GM21526 (cell line): ENCODE measurements around the gene LUM.

ENCODE experiments used
- ATAC-seq: cut with Tn5 transposase; IDR thresholded peaks from one replicate; pipeline ENCODE4 v1.9.1; 2021; ENCODE audit warnings: moderate library complexity; ENCODE audit not compliant: unreplicated experiment, low FRiP score

The LUM gene, protein sequence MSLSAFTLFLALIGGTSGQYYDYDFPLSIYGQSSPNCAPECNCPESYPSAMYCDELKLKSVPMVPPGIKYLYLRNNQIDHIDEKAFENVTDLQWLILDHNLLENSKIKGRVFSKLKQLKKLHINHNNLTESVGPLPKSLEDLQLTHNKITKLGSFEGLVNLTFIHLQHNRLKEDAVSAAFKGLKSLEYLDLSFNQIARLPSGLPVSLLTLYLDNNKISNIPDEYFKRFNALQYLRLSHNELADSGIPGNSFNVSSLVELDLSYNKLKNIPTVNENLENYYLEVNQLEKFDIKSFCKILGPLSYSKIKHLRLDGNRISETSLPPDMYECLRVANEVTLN

DNA sequence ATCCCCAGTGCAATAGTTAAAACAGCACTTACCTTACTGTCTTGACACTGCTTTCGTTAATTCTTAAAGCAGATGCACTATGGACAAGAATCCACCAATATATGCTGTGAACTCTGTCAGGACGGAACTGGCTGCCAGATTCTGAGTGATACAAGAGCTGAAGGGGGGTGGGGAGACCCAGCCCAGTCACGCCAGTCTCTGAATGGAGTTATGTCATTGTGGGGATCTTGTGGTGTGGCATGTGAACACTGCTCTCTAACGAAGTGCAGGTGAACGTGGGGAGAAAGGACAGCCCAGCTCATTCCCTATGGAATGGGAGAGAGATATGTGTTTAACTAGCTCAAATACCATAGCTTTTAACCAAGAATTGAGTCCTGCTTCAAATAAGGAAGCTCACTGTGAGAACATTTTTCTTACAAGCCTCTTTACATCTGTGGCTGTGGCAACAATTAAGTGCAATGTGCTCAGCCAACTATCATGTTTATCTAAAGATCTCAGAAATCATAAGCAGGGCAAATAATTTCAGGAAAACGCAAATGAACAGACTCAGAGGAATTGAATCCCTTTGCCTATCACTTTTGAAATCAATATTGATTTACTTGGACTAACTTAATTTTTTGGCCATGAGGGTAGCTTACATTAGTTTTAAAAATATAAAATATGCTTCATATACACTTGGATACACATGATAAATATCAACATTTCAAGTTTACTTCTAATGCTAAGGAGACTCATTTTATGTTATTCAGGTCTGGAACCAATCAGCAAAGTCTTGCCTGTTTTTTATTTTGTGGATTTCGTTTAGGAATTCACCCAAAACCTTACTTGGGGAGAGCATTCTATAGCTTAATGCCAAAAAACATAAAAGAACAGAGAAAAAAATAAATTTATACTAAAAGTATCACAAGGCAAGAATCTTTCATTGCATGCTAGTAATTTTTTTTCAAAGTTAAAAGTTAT, at the start of gene LUM:
TSS of gene LUM (minus strand) at position 129 of the 960 bp plus-strand sequence. CDS start 2,515 bp downstream, outside the sequence.
- ATAC-seq, result no peak

DNA sequence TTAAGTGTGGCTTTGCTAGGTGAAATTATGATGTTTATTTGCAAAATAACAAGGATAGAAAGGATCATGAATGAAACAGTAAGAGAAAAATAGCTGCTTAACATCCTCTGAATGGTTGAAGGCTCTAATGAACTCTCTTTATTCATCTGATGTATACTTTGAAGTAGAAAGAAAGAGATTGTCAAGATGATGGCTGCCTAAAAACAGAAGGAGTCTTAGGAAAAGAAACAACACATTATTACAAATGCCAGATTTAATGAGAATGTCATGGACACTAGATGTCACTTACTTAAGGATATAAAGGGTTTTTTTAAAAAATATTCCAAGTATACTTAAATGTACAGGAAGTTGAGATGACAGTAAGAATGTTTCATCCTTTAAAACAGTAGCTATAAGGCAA, 49.7 kb upstream of the LUM start:
- ATAC-seq, result no peak

DNA sequence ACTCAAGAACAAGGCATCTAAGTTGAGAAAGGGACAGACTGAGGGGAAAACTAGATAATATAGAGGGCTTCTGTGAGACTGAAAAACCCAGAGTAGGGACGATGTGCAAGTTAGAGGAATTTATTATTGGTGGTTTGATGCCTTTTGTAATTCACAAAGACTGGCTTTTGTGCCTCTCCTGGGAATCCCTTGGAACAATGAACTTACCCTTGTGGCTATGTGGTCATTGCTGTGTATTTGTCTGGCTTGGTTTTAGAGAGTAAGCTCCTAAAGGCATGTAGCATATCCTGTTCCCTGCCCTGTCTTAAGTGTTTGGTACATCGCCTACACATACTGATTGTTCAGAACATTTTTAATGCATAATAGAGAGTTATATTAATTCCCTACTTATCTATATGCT, 44.7 kb upstream of the LUM start:
- ATAC-seq, result no peak

DNA sequence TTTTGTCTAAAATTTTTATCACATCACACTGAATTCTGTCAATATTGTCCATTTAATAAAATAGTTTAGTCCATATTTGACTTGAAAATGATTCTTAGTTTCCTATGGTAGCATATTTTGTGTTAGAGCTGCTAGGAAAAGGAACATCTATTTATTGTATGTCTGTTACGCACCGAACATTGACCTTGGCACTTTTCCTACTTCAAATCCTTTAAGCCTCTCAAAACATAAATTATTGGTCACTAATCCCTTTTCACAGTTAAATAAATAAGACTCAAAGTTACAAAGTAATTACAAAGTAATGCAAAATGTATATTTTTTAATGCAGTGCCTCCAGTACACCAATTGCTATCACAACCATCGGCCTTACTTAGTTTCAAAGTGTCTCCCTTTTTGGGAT, 42.8 kb upstream of the LUM start:
- no peak for ATAC-seq

DNA sequence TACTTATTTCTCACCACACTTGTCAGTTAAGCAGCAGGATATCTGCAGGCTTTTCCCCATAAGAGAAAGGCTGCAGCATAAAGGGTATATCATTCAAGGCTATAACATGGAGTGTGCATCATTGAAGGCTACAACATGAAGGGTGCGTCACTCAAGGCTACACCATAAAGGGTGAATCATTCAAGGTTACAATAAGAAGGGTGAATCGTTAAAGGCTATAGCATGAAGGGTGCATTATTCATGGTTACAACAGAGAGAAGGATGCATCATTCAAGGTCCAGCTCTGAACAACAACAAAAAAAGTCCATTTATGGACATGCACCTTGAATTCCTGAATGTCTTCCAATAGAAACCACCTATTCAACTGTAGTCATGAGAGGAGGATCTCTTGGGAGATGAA, 32.8 kb upstream of the LUM start:
- ATAC-seq, result no peak

DNA sequence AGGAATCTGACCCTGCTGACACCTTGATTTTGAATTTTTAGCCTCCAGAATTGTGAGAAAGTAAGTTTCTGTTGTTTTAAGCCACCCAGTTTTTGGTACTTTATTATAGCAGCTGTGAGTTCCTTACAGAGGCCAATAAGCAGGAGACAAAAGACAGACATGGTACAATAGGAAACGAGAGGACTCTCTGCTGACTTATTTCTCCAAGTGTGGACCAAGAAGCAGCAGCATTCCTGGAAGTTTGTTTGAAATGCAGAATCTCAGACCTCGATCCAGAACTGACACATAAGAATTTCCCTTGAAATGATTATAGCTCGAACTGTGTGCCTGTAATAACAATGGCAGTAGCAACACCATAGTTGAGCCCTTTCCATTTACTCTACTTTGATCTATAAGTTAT, 31.9 kb upstream of the LUM start:
- ATAC-seq, result no peak

DNA sequence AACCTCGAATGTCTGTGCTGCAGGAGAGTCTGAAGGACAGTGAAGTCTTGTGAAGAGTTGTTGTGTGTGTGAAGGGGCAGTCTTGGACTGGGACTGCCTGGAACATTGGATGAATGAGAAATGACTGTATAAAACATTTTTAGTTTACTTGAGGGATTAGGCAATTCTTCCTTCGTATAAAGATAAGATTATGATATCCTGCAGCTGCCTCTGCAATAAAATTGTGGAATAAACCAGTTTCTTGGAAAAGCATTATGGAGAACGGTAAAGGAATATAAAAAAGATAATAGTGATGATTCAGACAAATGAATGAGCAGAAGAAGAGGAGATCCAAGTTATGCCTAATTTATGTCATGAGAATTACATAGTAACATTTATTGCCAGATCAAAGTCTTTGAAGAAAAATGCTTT, 30.9 kb upstream of the LUM start:
- ATAC-seq, result no peak

DNA sequence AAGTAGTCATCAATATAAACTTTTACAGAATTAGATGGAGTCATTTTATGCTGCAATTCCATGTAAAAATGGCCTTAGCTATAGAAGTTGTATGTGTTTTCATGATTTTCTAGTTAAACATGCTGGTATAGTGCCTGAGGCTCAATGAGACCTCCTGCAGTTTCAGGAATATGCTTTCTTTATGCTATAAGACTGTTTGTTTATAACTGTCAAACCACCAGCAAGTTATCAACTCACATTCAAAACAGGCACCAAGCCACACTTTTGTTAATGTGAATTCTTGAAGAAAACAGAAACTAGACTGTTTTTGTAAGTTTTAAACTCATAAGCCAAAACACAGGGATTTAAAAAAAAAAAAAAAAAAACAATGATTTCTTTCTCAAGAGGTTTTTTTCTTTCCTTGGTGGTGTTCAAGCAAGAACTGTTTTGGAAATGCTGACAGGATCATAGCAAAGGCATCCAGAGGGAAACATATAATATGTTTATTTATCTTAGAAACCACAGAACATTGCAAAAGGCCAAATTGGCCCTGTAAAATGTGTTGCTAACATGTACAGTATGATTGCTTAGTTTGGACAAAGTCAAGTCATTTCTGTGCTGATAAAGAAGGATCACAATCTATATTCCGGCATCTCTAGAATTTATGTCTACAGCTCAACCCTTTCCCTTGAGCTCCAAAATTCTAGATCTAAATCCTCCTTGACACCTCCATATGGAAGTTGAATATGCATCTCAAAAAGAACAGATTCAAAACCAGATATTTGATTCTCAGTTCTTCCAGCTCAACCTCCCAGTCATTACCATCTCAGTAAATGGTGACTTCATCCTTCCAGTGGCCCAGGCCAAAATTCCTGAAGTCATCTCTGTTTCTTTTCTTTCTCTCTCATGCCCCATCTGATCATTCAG, 29.0 kb upstream of the LUM start:
- ATAC-seq, result no peak

DNA sequence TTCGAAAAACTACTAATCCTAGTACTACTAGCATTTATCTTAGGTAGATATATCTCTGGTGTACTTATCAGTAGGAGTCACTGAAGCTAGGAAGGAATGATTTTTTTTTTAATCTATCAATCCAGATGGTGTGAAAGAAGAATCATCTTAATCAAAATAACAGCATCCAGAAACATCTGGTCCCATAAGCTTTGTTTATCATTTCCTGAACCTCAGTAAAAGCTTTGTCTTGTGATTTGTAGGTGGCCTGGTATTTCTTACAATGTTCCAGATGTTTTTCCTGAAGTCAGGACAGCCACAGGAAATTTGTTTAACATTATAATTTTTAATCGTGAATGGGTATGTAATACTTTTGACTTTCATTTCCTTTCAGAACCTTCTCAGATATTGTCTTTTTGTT, 28.0 kb upstream of the LUM start:
- no peak for ATAC-seq

DNA sequence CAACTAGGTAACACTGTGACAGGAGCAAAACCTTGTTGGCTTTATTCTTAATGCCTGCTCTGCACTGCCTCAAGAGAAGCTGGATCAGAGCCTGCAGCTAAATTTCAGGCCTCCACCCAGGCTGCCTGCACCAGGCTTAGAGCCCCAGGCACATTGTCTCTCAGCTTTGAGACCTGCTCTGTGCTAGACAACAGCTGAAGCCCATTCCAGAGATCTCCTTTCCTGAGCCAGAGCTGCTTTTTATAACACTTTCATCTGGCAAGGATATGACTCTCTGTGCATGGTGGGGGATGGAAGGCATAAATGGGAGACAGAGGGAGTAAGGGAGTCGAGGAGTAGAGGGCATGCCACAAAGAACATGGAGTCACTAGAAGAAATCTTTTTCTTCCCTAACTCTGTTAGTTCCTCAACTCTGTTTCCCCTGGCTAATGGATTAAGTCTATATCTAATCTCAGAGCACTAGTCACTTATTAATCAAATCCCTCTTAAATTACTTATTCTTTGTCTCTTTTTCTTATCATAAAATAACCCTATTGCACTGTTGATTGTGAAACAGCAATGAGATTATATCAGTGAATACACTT, 27.1 kb upstream of the LUM start:
- ATAC-seq, result no peak

DNA sequence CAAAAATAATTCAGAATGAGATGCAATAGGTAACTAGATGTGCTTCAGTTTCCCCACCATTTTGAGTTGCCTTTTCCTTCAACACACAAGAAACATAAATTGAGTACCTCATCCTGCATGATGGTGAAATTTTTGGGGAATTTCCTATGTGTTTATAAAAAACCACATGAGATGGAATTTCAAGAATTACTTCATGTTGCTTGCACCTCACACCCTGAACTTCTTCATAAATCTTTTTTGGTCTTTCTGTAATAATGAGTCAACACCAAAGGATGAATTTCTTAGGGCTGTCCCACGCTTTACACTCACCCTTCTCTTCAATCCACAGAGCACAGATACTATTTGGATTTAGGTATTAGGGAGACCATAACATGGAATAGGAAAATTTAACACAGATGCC, 22.6 kb upstream of the LUM start:
- no peak for ATAC-seq

DNA sequence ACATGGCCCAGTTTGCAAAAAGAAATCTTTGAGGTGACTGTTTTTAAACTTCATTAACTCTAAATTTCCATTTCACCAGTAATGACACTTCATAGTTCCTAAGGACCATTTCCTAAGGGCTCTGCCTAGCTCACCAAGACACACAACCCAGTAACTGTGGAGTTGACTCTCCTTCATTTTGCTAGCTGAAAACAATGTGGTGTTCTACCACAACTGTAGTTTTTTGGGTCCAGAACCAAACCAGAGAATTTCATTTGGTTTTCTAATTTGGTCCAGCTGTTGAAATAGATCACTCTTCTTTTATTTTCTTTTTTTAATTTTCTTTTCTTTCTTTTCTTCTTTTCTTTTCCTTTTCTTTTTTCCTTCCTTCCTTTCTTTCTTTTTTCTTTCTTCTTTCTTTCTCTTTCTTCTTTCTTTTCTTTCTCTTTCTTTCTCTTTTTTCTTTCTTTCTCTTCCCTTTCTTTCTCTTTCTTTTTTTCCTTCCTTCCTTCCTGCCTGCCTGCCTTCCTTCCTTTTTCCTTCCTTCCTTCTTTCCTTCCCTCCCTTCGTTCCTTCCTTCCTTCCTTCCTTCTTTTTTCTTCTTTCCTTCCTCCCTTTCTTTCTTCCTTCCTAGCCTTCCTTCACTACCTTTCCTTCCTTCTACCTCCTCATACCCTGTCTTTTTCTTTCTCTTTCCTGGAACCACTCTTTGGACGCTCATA, 18.5 kb upstream of the LUM start:
- no peak for ATAC-seq

DNA sequence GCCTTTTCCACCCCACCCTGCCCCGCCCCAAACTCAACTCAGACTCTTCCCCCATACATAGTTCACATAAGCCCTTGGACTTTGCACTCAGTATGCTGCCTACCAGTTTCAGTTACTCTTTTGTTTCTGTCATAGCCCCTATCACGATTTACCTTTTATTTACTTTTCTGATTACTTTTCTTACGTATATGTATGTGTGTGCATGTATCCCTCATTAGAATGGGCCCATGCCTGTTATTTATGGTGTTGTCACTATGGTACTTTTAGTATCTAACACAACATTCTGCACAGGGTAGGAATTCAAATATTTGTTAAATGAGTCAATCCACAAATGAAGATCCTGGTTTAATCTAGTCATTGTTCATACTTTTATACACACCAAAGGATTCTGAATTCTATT, 16.5 kb upstream of the LUM start:
- ATAC-seq, result no peak

DNA sequence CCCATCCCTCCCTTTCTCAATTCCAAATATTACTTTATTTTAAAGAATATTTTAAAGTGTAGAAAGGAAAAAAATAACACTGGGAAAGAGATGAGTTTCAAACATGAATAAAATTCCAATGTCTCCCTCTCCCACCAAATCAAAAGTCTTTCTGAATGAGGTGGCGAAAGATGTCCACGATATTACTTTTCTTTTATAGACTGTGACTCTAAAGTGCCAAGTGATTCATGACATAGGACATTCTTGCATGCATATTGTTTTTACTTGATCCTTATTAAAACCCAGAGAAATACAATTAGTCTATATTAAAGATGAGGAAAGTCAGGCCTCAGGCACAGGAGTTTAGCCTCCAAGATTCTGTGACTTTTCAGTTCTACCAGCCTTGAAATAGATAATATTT, 16.0 kb upstream of the LUM start:
- ATAC-seq, result no peak

DNA sequence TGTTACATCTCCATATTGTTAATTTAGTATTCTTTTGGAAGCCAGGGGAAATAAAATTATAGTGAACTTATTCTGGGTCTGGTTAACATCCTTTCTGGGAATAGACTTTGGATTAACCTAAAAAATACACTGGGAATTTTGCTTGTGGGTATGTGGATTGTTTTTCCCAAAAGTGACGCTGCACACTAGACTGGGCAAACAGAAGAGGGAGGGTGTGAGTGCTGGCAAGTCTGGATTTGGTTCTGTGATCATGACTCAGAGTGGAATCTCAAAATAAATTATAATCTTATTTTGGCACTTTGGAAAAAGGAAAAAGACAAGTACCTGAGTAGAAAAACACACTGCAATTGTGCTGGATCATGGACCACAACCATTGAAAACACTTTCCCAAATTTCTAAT, 15.2 kb upstream of the LUM start:
- no peak for ATAC-seq

DNA sequence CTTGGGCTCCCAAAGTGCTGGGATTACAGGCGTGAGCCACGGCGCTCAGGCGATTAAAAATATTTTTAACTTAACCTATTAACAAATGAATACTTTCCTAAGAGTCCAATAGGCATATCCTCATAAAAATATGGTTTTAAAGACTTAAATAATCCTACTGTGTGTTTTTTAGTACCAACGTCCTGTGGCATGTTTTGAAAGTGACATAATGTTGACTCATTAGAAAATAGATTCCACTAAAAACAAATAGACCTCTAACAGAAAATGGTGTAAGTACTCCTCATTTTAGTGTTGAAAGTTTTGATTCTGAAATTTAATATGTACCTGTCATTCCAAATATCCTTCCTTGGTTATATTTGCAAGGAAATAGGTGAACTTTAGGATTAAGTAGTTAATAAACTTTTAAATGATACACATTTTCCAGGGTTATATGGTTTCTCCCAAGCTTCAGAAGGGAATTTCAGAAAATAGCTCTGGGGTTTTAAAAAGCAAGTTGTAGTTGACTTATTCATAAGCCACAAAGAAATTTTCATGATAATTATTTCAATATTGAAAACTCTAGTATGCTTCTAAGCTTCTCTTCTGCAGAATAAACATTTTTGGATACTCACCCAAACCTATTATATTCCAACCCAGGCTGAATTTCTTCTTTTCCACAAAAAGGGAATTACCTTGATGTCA, 12.1 kb upstream of the LUM start:
- ATAC-seq, result no peak

DNA sequence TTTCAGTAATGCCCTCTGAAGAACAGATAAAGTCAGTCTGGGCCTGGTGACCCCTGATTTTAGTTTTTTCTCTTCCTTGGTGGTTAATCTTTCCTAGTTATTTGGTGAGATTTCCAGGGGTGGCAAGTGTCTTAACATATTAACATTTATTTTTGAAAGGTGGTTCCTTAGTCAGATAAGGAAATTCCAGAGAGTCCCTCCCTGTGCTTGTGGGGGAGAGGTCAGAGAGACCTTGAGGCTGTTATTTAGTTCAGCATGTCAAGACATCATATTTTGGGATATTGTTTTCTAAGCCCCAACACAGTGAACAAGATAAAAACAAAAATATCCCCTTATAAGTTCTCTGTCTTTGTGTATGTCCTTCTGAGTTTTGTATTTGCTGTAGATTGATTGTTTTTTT, 9.5 kb upstream of the LUM start:
- ATAC-seq, result no peak

DNA sequence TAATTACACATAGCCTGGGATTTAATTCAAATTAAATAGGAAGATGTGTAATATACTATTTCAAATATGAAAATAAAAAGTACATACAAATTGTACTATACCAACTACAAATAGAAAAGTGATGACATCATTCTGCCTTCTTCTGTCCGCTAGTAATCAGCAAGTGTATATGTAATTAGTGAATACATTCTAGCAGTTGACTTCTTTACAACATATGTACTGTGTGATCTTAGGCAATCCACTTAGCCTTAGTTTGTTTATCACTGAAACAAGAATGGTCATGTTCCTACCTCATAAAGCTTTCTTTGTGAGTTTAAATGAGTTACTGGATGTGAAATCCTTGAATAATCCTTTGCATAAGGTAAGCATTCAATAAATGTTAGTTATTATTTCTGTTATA, 7.8 kb upstream of the LUM start:
- ATAC-seq, result no peak

DNA sequence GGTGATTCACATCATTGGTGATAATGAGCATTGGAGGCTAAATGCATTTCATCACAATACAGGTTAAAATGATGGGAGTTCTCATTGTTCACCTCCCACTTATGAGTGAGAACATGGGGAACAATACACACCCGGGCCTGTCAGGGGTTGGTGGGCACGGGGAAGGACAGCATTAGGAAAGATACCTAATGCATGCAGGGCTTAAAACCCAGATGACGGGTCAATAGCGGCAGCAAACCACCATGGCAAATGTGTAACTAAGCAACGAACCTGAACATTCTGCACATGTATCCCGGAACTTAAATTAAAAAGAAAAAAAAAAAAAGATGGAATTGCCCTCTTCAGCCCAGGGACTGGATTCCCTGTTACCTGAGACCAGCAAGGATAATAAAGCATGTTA, 2.3 kb upstream of the LUM start:
- no peak for ATAC-seq
